Erythroblast (primary cell): Measurements from ENCODE around the gene PAM16.
"Not testable (repeated sequence)": the region's sequence is repeated elsewhere in the genome, so short reads cannot be mapped to it uniquely, and the experiment has no call there.

ENCODE experiments used
- DNase-seq, 2 experiments: peaks; one replicate each; lab custom pipeline; 2025; lab: John Stamatoyannopoulos, UW
- GATA1 ChIP-seq: IDR thresholded peaks from 2 replicates; pipeline ENCODE4 v1.6.1; 2011; ENCODE audit warnings: low read depth, mild to moderate bottlenecking, control low read depth, low read length, moderate library complexity
- POLR2A ChIP-seq: IDR thresholded peaks from 2 replicates; pipeline ENCODE4 v1.6.1; 2011; ENCODE audit warnings: mild to moderate bottlenecking, low read length

The PAM16 gene

DNA sequence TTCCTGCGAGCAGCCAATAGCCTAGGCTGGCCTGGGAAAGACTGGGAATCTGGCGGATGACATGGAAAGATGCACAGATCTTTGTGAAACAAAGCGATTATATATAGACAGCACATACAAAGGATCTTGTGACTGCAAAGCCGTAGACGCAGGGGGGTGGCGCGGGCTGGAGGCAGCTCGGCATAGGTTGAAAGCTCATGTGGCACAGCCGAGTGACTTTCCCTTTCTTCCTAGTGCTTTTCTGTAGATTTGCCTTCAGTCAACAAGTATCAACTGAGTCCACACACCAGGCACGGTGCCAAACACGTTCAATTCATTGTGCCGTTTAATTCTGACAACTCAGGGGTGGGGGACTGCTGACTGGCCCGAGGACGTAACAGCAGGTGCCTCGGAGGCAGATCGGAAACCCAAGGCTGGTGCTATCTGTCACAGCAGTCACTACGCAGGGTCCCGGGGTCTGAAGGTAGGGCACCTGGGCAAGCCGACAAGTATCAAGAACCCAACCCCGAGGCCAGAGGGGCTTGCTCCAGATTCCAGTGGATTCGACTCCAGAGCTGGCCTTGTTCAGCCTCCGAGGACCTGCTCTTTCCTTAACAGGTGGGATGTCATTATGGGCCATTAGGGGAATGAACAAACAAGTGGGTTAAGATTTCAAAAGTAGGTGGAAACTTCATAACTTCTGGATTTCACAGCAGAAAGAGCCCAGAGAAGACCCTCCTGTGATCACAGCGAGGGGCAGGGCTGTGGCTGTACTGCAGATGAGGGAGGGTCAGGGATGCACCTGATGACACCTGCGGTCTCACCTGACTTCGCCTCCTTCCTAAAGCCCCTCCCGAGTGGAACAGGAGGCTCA, 5.9 kb downstream of the PAM16 start:
- peak in 1 of 2 experiments; percentile 39 for DNase-seq
- TF ChIP-seq GATA1 (no peak), POLR2A (no peak)

GRCh38 chr16:4344300-4344982, 6.7 kb downstream of the PAM16 start:
- DNase-seq = not testable (repeated sequence)

- TF ChIP-seq POLR2A (no peak), GATA1 (no peak)
- no peak for DNase-seq
These were observed 8.0 kb downstream of the PAM16 start for GRCh38 chr16:4342866-4343744.

- no peak for TF ChIP-seq POLR2A
- no peak for TF ChIP-seq GATA1
- DNase-seq = no peak
These were observed 9.9 kb downstream of the PAM16 start for GRCh38 chr16:4341250-4341649.

DNA sequence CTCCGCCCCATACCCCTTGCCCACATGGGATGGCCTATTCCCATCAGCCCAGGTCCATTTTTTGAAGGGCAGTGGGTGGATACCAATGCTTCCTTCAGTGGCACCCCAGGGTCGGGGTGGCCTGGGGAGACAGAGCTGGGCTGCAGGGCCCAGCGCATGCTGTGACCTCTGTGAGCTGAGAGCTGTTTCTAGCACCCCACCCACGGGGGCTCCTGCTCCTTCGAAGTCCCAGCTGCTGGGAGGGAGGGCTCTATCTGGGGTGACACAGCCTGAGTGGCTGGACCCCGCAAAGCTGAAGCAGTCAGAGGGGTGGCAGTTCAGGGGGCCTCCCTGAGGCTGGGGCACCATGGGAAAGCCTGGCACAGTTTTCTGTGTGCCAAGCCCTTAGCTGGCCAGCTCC, 10.7 kb downstream of the PAM16 start:
- DNase-seq = no peak
- no peak for TF ChIP-seq POLR2A
- no peak for TF ChIP-seq GATA1

DNA sequence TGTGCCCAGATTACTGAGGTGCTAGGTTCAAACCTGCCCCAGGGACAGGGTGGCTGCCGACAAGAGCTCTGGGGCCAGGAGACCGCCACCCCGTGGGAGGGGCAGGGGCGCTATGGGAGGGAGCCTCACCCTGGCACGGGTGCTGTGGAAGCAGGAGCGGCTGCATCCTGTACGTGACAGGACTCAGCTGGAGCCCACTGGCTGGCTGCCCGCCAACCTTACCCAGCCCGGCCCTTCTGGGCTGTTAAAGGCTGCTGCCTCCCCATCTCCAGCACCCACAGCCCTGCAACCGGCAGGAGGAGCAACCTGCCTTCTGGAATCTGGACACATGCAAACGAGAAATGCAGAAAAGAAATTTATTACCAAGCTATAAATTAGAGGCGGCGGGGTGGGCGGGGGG, 11.2 kb downstream of the PAM16 start:
- no peak for TF ChIP-seq GATA1
- TF ChIP-seq POLR2A = no peak
- DNase-seq = peak in 1 of 2 experiments; percentile 20

DNA sequence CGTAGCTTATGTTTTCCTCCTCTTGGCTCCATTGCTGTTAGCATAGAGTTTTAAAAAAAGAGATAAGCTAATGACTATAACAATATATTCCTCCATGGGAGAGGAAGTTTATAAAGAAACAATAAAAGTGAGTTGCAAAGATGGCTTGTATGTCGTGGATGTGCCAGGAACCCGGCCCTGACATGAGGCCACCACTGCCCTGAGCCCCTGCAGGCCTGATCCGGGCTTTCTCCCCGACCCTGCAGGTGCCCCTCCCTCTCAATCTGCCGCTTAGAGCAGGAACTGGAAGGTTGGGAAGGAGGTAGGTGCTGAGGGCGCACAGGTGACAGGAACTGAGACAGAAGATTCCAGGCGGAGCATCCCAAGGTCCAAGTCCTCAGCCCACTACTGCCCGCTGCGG, 11.7 kb downstream of the PAM16 start:
- TF ChIP-seq GATA1 (no peak), POLR2A (no peak)

DNA sequence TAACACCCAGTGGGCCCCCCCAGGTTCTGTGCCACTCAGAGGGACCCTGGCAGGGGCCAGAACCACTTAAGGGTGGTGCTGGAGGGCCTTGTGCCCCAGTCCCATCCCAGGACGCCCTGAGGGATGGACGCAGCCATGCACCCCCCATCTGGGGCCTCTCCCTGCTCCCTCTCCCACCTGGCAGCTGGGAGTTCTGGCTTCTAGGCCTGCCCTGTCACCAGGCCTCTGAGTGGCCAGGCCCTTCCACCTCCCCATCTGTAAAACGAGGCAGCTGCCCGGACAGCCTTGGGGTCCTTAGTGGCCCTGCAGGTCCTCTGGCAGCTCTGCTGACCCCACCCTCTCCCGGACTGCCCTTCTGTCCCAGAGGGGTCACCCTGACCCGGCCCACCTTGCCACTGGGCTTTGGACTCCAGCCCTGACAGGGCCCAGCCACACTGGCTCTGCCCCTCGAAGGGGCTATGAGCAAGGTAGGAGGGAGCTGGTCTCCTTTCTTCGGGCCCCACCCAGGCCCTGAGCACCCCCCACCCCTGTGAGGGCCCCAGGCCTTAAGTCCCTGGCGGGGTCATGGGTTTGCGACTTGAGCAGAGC, 12.3 kb downstream of the PAM16 start:
- TF ChIP-seq POLR2A (no peak), GATA1 (no peak)
- DNase-seq = no peak

More for the DNA sequence above, 11.7 kb downstream of the PAM16 start:
- DNase-seq = no peak

GRCh38 chr16:4338125-4338582, 13.0 kb downstream of the PAM16 start:
- no peak for DNase-seq
- TF ChIP-seq POLR2A (no peak), GATA1 (no peak)

- no peak for DNase-seq
- TF ChIP-seq POLR2A (no peak), GATA1 (no peak)
These were observed 13.5 kb downstream of the PAM16 start for GRCh38 chr16:4337540-4338088.

DNA sequence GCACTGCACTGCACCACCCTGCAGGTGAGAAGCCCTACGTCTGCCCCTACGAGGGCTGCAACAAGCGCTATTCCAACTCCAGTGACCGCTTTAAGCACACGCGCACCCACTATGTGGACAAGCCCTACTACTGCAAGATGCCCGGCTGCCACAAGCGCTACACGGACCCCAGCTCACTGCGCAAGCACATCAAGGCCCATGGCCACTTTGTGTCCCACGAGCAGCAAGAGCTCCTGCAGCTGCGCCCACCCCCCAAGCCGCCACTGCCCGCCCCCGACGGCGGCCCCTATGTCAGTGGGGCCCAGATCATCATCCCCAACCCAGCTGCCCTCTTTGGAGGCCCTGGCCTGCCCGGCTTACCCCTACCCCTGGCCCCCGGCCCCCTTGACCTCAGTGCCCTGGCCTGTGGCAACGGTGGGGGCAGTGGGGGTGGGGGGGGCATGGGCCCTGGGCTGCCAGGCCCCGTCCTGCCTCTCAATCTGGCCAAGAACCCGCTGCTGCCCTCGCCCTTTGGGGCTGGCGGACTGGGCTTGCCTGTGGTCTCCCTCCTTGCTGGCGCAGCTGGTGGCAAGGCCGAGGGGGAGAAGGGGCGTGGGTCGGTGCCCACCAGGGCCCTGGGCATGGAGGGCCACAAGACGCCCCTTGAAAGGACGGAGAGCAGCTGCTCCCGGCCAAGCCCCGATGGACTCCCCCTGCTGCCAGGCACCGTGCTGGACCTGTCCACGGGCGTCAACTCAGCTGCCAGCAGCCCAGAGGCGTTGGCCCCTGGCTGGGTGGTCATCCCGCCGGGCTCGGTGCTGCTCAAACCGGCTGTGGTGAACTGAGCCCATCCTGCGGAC, 14.2 kb downstream of the PAM16 start:
- TF ChIP-seq GATA1 (no peak), POLR2A (no peak)
- no peak for DNase-seq

DNA sequence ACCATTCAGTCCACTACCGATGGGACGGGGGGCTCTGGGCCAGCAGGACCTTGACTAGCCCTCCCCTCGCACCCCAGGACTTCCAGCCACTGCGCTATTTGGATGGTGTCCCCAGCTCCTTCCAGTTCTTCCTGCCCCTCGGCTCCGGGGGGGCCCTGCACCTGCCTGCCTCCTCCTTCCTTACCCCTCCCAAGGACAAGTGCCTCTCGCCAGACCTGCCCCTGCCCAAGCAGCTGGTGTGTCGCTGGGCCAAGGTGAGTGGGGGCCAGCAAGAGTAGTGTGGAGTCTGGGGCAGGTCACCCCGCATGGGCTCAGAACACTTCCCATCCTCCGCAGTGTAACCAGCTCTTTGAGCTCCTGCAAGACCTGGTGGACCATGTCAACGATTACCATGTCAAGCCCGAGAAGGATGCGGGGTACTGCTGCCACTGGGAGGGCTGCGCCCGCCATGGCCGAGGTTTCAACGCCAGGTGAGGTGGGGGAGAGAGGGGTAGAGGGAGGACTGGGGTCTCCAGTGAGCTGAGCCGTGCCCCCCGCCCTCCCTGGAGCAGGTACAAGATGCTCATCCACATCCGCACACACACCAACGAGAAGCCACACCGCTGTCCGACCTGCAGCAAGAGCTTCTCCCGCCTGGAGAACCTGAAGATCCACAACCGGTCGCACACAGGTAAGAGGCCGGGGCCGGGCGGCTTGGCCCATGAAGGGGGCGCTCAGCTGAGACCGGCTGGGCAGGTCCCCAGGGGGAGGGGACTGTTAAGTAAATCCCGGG, 16.2 kb downstream of the PAM16 start:
- no peak for DNase-seq
- TF ChIP-seq POLR2A = no peak
- no peak for TF ChIP-seq GATA1

- not testable (repeated sequence) for DNase-seq
These were observed 17.4 kb downstream of the PAM16 start for GRCh38 chr16:4333714-4334113.
